UCSD-AML1 (cell line): ENCODE data around the gene MAGEC3.

Experiments
- DNase-seq: peaks from one replicate; lab custom pipeline; 2025; ENCODE audit not compliant: unreplicated experiment; lab: John Stamatoyannopoulos, UW

MAGEC3 gene

GRCh38 chrX:141941234-141941633 is 103.1 kb downstream of the MAGEC3 start:
- DNase-seq, result no peak

DNA sequence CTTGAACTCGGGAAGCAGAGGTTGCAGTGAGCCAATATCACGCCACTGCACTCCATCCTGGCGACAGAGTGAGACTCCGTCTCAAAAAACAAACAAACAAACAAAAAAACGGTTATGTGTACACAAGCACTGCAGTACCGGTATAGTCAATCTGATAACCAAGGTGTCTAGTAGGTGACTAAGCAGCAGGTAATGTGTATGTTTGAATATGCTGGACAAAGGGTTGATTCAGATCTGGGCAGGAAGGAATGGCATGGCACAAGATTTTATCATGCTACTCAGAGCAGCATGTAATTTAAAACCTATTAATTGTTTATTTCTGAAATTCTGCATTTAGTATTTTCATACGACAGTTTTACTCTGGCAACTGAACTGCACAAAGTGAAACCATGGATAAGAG is 107.3 kb downstream of the MAGEC3 start:
- DNase-seq, result no peak

DNA sequence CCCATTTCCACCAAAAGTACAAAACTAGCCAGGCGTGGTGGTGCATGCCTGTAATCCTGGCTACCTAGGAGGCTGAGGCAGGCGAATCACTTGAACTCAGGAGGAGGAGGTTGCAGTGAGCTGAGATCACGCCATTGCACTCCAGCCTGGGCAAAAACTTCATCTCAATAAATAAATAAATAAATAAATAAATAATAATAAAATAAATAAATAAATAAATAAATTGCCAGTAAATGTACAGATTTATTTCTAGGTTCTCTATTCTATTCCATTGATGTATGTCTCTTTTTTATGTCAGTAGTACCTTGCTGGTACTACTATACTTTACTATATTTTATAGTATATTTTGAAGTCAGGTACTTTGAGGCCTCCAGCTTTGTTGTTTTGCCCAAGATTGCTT is 109.2 kb downstream of the MAGEC3 start:
- no peak for DNase-seq
